ENCODE data around the gene LRRC73.

GRCh38 chr6:43509142-43509983 lies 783 bp downstream of the LRRC73 start:
- TF ChIP-seq REST (IDR thresholded peaks at IDR 0.05; ENCODE audit: insufficient read depth in 1 of 2, low read depth in 2 of 2, low read length in 2 of 2): no peak
- TF ChIP-seq POLR2AphosphoS5 (IDR thresholded peaks at IDR 0.05; ENCODE audit: low read depth, low read length): no peak
- TF ChIP-seq FOXP2 (optimal IDR thresholded peaks at IDR 0.05; ENCODE audit: borderline replicate concordance, extremely low read depth, extremely low read length, insufficient read depth): no peak
- TF ChIP-seq TAF1 (IDR thresholded peaks at IDR 0.05; ENCODE audit: borderline replicate concordance, insufficient read depth, low read length): no peak
- TF ChIP-seq SIN3A (IDR thresholded peaks at IDR 0.05; ENCODE audit: borderline replicate concordance, insufficient read depth, low read length): no peak
